Measurements from ENCODE around the gene CHRM3.
"Not testable (repeated sequence)": the region's sequence is repeated elsewhere in the genome, so short reads cannot be mapped to it uniquely, and the experiment has no call there.

The CHRM3 gene

GRCh38 chr1:239386453-239387303 is at the start of gene CHRM3:
Gene CHRM3 (plus strand): TSS chr1:239386568. CDS start chr1:239907452, 520,884 bp downstream.
- DNase-seq (ENCODE audit: low read depth in 1 of 2, low spot score in 1 of 2): no peak

- DNase-seq (ENCODE audit: low read depth in 1 of 2, low spot score in 1 of 2): no peak
These were observed 48.5 kb upstream of the CHRM3 start for GRCh38 chr1:239337799-239338430.

DNA sequence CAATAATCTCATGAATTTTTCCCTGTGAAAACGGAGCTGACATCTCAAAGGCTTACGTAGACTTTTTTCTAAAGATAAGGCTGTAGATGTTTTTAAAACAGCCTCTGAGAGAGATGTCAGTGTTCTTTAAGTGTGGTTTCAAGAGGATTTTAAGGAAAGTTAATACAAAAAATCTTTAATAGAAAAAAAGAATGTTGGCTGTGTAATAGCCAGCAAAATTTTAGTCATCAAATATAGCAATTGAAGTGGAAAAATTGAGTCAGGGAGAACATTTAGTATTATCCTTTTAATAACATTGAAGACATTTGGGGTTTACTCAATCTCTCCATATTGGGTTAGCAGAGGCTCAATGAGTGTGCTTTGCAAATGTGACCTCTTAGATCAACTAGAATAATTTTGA is 38.6 kb upstream of the CHRM3 start:
- no peak for DNase-seq (ENCODE audit: low read depth in 1 of 2, low spot score in 1 of 2)

DNA sequence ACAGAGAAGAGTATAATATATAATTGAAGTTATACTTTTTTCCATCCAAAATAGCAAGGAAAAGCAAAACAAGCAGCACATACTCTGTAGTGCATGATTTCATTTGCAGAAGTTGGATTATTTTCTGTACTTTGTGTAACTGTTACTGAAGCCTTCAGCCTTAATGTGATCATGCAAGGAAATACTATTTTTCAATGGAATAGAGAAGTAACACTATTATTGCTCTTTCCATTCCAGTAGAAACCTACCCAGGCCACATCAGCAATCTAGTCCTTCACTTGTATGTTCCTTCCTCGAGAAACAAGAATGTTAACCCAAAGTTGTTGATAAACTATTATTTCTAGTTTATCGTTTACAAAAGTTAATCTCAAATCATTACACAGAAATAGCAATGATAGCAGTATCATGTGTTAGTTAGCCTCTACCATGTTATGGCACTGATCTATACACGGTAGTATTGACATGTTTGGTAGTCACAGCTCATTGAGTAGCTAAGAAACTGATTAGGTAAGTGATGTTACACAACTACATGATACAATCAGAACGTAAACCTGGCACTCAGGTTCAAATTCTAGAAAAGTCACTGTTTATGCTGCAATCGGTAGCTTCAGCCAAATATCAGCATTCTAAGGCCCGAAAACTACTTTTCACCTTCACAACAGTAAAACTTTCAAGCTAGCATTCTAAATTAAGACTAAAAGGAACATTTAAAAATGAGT is 37.6 kb upstream of the CHRM3 start:
- no peak for DNase-seq (ENCODE audit: low read depth in 1 of 2, low spot score in 1 of 2)

- no peak for DNase-seq (ENCODE audit: low read depth in 1 of 2, low spot score in 1 of 2)
These were observed 36.7 kb upstream of the CHRM3 start for GRCh38 chr1:239349699-239350098.

- DNase-seq (ENCODE audit: low read depth in 1 of 2, low spot score in 1 of 2): no peak
These were observed 32.8 kb upstream of the CHRM3 start for GRCh38 chr1:239353536-239353935.

DNA sequence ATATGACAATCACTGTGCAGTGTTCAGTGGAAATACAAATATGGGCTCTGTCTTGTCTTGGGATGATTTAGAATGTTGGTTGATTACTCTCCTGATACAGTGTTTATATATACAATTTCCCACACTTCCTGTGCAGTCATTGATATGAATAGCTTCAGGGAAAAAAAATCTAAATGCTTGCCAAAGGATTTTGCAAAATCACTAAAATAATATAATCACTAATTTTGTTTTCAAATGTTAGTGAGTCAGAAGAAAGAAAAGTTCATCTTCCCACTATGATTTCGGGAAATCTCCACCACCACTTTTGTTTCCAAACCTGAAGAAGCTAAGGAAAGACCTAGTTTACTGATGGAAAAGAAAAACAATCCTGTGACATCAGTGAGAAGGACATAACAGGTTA is 32.1 kb upstream of the CHRM3 start:
- no peak for DNase-seq (ENCODE audit: low read depth in 1 of 2, low spot score in 1 of 2)

DNA sequence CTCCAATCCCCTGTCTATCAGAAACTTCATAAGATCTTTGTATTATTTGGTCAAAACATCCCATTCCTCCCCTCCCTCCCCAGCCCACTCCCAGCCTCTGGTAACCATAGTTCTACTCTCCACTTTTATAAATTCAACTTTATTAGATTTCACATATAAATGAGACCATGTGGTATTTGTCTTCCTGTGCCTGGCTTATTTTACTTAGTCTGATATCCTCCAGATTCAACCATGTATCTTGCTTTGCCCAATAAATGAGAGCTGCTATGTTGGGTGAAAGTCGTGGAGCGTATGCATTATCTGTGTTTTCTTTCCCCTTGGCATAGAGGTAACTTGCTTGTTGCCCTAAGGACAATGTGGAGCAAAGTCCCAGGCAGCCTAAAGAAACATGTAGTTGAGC is 28.5 kb upstream of the CHRM3 start:
- no peak for DNase-seq (ENCODE audit: low read depth in 1 of 2, low spot score in 1 of 2)

DNA sequence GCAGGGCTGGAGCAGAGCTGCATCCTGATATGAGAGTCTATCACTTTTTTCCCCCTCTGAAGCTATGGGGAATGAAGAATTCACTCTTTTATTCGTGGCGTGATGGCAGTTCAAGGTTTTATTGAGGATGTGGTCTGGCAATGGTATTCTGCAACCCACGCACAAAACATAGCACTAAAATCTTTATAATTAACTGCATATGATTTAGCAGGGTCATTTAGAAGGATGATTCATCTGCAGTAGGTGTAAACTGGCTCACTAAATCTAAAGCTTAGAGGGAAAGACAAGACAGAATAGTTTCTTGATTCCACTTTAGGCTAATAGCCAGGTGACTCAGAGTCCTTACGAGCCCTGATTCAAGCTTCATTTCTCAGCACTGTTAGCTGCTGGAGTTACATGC is 25.0 kb upstream of the CHRM3 start:
- DNase-seq (ENCODE audit: low read depth in 1 of 2, low spot score in 1 of 2): no peak

DNA sequence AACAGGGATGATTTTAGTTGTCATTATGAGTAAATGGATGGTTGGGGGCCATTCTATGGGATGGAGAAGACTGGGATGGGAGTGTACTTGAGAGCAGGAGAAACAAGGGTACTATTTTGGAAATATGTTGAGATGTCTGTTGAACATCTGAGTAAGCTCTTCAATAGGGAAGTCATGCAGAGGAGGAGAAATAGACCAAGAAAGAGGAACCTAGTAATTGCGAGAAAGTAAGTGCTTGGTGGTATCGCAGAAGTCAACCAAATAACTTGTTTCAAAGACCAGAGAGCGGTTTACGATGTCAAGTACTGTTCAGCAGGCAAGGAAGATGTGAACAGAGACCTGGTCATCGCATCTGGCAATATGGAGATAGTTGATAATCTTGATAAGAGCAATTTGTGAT is 22.4 kb upstream of the CHRM3 start:
- DNase-seq (ENCODE audit: low read depth in 1 of 2, low spot score in 1 of 2): no peak

- no peak for DNase-seq (ENCODE audit: low read depth in 1 of 2, low spot score in 1 of 2)
These were observed 19.1 kb upstream of the CHRM3 start for GRCh38 chr1:239367196-239367810.

DNA sequence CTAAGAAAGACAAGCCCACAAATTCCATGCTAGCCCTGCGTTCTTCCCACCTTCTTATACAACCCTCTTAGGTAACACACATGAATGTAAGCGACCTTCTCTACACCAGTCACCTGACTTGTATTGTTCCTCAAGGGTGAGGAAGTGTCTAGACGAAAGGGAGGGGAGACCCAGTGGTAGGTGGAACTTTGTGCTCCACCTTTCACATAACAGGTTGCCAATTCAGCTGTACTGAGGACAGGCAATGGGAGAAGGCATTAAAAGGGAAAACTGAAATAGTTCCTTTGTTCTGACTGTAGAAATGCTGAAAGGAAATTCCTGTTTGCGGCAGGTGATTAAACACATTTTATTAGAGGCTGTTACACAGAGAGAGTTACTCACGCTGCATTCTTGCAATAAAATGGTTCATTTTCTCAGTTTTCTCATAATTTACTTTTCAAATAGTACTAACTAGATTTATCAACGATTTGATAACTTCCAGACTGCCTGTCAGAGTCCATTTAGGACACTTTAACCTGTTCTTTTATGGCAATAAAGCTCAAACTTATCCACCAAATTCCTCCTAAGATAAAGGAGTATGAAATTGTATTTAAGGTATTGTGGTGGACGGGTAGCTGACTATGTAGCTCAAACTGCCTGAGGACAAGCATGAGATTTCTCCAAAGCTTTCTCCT is 17.8 kb upstream of the CHRM3 start:
- DNase-seq (ENCODE audit: low read depth in 1 of 2, low spot score in 1 of 2): no peak

DNA sequence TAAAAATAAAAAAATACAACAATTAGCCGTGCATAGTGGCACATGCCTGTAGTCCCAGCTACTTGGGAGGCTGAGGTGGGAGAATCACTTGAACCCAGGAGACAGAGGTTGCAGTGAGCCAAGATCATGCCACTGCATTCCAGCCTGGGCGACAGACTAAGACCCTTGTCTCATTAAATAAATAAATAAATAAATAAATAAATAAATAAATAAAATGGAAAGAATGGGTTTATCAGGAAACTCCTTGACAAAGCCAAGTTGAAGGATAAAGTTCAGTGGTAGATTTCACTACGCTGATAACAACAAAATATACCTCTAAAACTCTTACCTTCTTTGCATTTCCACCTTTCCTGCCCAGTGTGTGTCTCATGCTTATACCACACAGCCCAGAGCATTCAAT is 15.5 kb upstream of the CHRM3 start:
- not testable (repeated sequence) for DNase-seq (ENCODE audit: low read depth in 1 of 2, low spot score in 1 of 2)

DNA sequence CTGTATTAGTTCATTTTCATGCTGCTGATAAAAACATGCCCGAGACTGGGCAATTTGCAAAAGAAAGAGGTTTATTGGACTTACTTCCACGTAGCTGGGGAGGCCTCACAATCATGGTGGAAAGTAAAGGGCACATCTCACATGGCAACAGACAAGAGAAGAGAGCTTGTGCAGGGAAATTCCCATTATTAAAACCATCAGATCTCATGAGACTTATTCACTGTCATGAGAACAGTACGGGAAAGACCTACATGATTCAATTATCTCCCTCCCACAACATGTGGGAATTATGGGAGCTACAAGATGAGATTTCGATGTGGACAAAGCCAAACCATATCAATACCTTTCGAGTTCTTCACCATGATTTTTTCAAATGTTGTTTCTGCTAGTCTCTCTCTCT is 3.7 kb upstream of the CHRM3 start:
- DNase-seq (ENCODE audit: low read depth in 1 of 2, low spot score in 1 of 2): no peak

GRCh38 chr1:239383714-239384113 is 2.7 kb upstream of the CHRM3 start:
- no peak for DNase-seq (ENCODE audit: low read depth in 1 of 2, low spot score in 1 of 2)

DNA sequence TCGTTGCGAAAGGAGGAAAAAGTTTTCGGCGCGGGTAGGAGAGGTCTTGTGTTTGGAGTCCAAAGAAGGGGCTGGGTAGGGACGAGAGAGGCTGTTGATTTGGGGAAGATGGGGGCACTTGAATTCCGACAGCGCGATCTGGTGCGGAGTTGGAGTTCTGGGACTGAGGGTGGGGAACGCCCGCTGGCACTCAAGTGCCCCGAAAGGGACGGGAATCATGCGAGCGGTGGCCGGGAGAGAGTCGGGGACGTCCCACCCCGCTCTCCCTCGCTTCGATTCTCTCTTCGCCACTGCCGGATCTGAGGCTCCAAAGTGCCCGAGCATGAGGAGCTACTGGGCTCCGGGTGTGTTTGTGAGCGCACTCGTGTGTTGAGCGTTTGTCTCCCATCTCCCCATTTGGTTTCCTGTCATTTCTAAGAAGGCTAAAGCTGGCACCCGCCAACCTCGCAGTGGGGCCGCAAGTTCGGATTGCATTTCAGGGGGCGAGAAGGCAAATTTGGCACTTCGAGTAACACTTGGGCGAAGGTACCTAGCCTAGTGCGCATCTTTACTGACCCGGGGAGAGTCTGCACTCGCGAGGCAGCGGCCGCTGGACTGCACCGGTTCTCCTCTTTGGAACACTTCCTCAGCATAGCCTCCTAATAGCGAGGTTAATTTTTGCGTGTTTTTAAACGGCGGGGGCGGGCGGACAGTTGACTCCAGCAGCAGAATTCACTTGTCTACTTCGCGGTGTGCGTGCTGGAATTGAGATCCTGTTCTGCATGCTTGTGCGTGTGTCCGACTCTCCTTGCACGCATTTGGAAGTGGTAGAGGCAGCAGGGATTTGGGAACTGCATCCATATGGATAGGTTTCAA is 1.2 kb downstream of the CHRM3 start:
- no peak for DNase-seq (ENCODE audit: low read depth in 1 of 2, low spot score in 1 of 2)

DNA sequence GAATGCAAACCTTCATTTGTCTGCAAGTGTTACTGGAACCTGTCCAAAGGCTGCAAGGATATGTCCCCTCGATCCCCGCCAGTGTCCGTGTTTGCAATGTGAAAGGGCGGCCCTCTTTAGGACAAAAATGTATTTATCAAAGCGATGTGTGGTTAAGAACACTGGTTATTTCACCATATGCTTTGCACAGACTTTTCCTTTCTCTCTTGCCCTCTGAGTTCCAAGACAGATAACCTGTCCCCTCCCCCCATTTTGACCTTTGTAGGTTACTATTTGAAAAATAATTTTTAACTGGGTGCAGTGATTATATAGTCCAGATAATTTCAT is 1.8 kb downstream of the CHRM3 start:
- no peak for DNase-seq (ENCODE audit: low read depth in 1 of 2, low spot score in 1 of 2)

DNA sequence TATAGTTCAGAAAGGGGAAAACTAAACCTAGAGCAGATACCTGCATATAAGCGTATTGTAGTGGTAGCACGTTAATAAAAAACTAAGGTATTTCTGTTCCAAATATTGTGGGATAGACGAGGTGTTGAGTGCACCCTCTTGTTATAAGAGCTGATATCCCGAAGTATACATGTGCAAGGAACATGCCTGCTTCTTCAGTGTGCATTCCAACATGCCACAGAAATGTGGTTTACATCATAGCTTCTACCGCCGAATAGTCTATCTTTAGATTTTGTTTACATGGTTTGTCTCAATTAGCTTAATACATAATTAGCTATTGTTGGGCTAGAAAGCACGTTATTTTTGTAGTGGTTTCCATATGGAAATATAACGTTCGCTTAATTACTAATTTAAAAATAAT is 2.2 kb downstream of the CHRM3 start:
- no peak for DNase-seq (ENCODE audit: low read depth in 1 of 2, low spot score in 1 of 2)

DNA sequence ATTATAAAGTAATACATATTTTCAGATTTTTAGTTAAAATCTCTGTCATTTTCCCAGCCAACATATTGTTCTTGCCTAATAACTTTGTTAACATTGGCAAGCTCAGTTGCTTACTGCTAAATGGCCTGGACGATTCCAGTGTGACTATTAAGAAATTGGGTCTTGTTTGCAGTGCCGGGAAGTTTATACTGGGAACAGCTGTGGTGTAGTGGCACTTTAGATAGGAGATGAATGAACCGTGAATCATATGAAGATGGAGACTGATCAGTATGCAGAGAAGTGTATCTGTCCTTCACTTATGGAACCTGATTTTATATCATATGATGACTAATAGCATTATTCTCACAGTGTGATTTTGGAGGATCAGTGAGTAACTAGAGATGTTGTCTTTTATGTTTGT is 3.3 kb downstream of the CHRM3 start:
- no peak for DNase-seq (ENCODE audit: low read depth in 1 of 2, low spot score in 1 of 2)

- DNase-seq (ENCODE audit: low read depth in 1 of 2, low spot score in 1 of 2): no peak
These were observed 5.9 kb downstream of the CHRM3 start for GRCh38 chr1:239392271-239392670.
